GM18526 (cell line): ENCODE data around the gene TRAF2.

Experiments used
- POLR2A ChIP-seq: IDR thresholded peaks from 3 replicates; pipeline ENCODE4 v1.6.1; 2011; ENCODE audit not compliant: insufficient read length; ENCODE audit errors: extremely low read depth

The TRAF2 gene

DNA sequence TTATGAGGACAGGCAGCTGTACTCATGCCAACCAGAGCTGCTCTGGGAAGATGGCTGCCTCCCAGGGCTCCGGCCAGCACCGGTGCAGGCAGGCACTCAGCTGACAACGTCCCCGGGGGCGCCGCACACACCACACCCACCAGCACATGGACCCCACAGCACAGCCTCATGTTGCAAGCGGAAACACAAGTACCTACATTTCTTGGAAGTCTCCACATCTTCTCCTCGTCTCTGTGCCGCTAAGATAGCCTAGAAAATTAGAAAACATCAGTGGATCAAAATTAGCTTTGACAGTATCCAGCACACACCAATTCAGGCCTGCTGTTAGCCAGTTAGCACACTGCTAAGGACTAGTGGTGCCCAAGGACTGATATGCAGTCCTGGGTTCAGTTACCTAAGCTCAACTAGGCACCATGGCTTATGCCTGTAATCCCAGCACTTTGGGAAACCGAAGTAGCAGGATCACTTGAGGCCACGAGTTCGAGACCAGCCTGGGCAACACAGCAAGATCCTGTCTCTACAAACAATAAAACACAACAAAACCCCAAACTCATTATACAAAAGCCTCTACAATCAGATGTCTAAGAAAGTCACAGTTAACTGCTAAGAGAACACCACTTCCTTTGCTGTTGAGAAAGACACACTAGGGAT lies 22.6 kb upstream of the TRAF2 start:
- no peak for TF ChIP-seq POLR2A

DNA sequence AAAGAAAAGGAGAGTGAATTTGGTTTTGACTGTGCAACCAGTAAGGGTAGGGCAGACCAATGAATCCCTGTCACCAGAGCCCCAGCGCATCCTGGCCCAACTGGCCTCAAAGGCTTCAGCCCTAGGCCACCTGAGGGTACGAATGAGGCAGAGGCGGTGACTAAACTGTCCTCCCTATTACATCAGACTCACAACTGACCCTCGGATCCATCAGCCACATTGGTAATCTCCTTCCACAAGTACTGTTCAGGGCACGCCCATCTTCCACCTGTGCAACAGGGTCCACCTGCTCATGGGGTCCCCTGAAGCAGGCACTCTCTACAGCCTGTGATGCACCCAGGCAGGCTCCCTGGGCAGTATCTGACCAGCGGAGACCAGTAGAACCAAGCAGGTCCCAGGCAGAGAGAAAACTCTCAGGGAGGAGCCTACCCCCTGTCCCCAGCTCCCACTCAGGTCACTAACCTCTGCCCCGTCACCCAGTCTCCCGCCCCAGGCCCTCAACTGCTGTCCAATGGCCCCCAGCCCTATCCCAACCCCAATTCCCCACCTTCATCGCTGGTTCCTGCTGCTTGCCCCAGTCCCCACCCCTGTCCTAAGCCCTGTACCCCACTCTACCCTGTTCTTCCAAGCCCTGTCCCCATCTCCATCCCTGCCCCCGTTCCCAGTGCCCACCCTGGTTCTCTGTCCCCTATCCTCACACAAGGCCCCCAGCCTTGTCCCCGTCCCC lies 21.1 kb upstream of the TRAF2 start:
- TF ChIP-seq POLR2A = no peak

DNA sequence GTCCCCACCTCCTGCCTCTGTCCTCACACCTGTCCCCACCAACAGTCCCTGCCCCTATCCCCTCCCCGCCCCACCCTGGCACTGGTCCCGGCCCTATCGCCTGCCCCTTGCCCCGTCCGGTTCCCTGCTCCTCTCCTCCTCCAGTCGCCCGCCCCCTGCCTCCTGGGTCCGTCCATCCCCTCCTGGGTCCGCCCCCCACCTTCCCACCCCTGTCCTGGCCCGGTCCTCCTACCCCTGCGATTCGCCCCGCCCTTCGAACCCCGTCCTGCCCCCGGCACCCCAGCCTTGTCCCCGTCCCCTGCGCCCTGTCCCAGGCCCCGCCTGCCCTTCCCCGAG lies 20.6 kb upstream of the TRAF2 start:
- TF ChIP-seq POLR2A = no peak

DNA sequence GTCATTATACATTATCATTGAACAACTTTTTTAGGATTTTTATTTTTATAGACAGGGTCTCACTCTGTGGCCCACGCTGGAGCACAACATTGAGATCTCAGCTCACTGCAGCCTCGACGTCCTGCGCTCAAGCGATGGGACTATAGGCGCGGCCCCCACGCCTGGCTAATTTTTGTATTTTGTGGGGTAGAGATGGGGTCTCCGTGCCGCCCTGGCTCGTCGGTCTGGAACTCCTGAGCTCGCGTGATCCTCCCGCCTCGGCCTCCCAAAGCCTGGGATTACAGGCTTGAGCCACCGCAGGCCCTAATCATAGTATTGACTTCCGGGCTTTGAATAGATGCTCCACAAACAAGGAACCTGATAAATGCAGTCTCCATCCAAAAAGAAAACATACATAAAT lies 18.8 kb upstream of the TRAF2 start:
- no peak for TF ChIP-seq POLR2A

DNA sequence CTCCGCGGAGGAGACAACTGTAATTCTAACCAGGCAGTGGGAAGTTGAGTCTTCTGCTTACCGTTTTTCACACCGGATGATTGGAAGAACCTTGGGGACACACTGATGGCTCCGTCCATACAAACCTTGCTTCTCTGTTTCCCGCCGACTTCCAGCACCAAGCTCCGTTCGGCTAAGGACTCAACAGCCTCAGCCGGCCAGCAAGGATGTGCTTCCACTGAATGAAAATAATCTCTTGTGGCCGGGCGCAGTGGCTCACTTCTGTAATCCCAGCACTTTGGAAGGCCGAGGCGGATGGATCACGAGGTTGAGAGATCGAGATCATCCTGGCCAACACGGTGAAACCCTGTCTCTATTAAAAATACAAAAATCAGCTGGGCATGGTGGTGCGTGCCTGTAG lies 18.4 kb upstream of the TRAF2 start:
- no peak for TF ChIP-seq POLR2A

DNA sequence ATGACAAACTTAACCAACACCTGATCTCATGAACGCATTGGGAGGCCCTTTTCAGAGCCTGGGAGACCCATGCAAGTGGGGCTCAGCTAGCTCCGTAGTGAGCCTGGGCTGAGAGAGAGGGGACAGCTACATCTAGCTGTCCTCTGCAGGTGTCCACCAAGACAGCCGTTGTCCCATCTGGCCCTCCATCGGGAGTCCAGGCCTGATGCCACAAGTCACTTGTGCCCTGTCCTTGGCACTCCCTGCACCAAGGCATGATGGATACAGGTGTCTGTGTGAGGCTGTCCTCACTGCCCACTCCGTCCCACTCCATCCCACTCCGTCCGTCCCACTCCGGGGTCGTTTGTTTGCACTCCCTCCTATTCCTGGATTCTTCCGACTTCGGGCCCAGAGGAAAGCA lies 17.7 kb upstream of the TRAF2 start:
- no peak for TF ChIP-seq POLR2A

DNA sequence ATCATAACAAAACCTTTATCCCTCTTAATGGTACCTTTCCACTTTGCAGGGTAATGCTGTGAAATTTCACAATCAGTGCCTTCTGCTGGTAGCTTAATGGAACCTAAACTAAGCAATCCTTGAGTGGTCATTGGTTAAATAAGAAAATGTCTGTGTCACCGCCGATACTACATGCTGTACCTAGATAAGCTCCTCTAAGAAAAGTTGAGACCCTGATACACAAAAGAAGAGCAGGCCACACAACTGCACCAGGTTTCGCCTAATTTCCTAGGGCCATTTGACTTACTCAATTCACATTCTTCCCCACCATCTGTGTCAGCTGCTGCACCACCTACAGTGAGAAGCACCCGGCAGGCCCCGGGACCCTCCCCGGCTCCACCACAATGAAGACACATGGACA lies 11.2 kb upstream of the TRAF2 start:
- no peak for TF ChIP-seq POLR2A

DNA sequence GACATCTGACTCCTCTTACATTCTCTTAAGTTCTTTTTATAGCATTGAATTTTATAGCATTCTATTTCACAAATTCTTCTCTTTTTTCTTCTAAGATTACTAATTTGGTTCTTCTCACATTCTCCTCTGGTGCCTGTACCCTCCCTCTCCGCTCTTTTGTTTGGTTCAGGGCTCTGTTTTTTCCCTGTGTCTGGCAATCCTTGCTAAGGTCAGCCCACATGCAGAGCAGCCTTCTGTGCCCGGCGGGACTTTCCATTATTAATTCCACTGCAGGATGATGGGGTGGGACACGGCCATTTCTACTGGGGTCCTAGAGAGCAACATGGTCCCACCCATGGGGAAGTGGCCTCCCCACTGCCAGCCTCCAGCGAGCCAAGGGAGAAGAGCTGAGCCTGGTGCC lies 9.8 kb upstream of the TRAF2 start:
- TF ChIP-seq POLR2A = no peak

DNA sequence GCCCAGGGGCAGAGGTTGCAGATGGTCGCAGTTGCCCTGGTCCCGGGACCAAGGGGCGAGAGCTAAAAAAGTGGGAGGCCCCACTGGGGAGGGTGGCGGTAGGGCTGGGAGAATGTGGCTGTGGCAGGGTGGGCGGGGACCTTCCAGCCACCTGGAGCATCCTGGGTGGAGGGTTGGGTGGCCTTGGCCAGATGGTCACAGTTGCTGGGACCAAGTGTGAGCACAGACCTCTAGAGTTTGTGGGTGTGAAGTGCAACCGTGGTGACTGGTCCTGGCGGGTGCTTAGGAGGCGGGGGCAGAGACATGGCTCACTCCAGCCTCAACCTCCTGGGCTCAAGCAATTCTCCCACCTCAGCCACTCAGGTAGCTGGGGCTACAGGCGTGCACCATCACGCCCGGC lies 5.7 kb upstream of the TRAF2 start:
- no peak for TF ChIP-seq POLR2A

DNA sequence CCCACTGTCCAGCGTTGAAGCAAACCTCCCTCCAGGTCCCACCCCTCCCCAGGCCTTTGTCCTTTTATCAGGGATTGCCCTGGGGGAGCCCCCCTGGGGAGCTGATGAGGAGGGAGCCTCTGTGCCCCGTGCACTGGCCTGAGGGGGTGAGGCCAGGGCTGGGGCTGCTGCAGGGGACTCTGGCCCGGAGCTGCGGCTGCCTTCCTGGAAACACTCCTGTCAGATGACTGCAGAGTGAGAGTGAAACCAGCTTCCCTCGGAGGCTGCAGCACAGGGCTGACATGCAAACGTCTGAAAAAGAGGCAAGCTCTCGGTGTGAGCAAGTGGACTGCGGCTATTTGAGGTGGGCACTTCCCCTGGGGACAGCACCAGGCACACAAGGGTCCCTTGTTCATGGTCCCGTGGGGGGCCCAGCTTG lies 4.6 kb upstream of the TRAF2 start:
- TF ChIP-seq POLR2A = peak; percentile 21

DNA sequence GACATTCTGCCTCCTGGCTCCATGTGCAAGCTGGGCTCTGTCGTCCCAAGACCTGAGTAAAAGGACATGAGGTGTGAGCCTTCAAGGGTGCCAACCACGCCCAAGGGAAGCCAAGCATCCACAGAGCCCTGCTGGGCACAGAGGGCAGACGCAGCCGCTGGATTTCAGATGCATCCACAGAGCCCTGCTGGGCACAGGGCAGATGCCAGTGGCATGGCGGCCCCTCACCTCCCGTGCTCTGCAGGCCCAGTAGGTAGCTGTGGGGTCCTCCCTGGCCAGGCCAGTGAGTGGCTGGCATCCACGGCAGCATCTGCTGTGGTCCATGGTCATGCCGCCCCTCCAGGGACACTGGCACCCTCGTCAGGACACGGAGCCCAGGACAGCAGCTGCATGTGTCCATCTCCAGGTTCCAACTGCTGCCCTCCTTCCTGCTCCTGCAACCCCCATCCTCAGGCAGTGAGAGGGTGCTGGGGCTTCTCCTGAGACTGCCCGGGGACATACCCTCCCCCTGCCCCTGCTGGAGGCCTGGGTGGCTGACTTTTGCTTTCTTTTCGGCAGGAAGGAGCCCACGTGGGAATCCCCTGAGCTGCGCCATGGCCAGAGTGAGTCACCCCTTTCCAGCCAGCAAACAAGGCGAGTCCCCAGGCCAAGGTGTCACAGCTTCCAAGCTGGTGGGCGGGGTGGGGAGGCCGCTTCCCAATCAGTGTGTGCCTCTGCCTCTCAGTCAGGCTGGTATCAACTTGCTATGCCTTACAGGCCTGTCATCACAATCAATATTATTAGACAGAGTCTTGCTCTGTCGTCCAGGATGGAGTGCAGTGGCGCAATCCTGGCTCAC lies 4.0 kb upstream of the TRAF2 start:
- TF ChIP-seq POLR2A = peak; percentile 34

DNA sequence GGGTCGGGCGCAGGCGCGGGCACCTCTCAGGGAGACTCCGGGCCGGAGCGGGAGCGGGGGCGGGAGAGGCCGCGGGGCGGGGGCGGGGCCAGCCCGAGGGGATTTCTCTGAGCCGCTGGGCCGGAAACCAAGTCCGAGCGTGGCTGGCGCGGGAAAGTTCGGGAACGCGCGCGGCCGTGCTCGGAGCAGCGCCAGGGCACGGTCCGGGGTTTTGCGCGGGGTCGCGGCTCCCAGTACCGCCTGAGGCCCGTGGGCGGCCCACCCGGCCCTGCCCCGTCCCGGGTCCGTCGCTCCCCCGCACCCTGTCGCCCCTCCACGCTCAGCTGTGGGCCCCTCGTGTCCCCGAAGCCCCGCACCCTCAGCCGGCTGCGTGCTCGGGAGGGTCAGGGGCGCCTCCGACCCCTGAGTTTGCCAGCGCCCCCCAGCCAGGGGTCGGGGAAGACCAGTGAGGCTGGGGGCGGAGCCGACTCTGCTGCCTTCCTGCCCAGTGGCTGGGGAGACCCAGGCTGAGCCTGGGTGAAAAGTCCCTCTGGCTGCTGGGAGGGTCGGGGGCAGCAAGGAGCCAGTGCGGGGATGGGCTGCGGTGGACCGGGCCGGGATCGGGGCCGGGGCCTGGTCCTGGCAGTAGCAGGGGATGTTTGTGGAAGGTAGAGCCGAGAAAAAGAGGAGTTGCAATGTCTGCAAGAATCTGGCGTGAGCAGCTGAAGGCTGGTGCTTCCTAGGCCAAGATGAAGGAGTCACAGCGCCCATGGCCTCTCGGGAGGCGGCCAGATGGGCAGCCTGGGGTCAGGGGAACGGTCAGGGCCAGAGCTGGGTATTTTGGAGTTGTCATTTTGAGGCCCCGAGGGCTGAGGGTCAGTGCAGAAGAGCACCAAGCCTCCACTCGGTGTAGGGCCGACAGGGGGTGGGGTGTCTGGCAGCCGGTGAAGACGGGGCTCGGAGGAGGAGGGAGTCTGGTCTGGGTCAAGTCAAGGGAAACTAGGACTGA lies 588 bp downstream of the TRAF2 start:
- no peak for TF ChIP-seq POLR2A

DNA sequence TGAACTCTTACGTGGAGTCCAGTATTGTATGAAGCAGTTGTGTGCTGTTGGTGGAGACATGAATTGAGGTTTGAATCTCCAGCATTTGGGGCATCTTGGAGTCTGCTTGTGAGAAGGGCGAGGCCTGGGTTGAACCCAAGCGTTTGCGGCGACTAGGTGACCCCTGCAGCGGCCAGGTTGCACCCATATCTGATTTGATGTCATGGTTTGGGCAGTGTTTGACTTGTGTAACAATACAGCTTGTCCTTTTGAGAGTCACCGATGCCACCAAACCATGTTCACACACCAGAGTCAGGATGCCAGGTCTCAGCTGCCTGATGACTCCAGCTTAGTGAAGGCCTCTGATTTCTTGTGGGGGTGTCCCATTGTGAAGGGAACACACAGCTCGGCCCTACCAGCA lies 2.1 kb downstream of the TRAF2 start:
- no peak for TF ChIP-seq POLR2A

DNA sequence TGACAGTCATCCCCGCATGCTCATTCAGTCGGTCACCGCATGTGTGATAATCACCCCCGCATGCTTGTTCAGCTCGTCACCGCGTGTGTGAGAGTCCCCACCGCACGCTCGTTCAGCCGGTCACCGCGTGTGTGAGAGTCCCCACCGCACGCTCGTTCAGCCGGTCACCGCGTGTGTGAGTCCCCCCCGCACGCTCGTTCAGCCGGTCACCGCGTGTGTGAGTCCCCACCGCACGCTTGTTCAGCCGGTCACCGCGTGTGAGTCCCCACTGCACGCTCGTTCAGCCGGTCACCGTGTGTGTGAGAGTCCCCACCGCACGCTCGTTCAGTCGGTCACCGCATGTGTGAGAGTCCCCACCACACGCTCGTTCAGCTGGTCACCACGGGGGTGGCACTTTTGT lies 3.5 kb downstream of the TRAF2 start:
- TF ChIP-seq POLR2A = no peak

DNA sequence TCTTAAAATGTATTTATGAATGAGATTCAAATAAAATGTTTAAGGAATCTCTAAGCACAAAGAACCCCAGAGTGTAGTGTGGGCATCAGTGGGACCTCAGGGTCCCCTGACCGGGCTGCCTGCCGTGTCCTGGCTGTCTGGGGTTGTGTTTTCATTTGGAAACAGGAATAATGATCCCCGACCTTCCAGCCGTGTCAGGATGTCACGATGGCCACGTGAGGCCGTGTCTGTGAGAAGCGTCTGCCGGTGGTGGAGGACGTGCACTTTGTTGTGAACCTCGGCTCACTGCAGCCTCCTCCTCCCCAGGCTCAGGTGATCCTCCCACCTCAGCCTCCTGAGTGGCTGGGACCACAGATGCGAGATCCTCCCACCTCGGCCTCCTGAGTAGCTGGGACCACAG lies 4.3 kb downstream of the TRAF2 start:
- TF ChIP-seq POLR2A = no peak

DNA sequence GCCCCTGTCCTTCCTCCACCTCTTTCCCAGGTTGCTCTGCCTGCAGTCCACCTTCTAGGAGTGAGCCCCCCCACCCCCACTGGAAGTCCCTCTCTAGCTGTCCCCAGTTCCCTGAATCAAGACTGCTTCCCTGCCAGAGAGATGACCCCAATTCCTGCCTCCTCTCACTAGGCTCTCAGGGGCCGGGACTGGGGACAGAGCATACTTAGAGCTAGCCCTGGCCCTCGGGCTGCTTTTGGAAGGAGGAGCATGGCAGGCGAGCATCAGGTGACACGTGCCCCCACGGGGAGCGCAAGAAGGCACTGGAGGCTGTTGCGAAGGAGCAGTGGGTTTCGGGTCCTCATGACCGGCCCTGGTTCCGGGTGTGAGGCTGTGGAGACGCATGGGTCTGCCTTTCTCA lies 9.7 kb downstream of the TRAF2 start:
- no peak for TF ChIP-seq POLR2A
